A673 (cell line): Measurements from ENCODE around the gene NAV2. TPM values are rescaled to one million over a fixed set of nuclear protein-coding genes. Genes with fewer than 3 reads are reported as not detected.

Experiments
- BruUV-seq: library from RNA; stranded (reverse); fragments of 400-500 nt; replicated peaks from 2 replicates; lab custom pipeline; 2021; lab: Mats Ljungman, UMichigan
- CTCF ChIA-PET: fragments of 300-600 bp; sonication (Branson Sonifier 250); formaldehyde crosslinking; loops from one replicate; lab custom pipeline; 2022; ENCODE audit warnings: antibody characterized with exemption; lab: Charles Lee
- POLR2A ChIA-PET: fragments of 300-600 bp; sonication (Branson Sonifier 250); formaldehyde crosslinking; loops from one replicate; lab custom pipeline; 2022; ENCODE audit warnings: antibody characterized with exemption; ENCODE audit not compliant: low non-redundant PET; lab: Charles Lee
- DNase-seq: peaks from one replicate; pipeline ENCODE4 v3.0.0-alpha.2; 2015; ENCODE audit warnings: low spot score
- H3K27ac ChIP-seq: fragments of 200-600 bp; sonication (generic); 2 replicates; pipeline ENCODE4 v1.5.1; 2016; ENCODE audit warnings: mixed run types, low read depth, mild to moderate bottlenecking, mixed read lengths, antibody characterized with exemption, low read length; ENCODE audit not compliant: poor library complexity, severe bottlenecking
- H3K27me3 ChIP-seq: fragments of 200-600 bp; sonication (generic); replicated peaks from 2 replicates; pipeline ENCODE4 v1.6.1; 2017; ENCODE audit warnings: mixed run types, low read depth, mild to moderate bottlenecking, mixed read lengths, antibody characterized with exemption, low read length; ENCODE audit not compliant: insufficient read depth, poor library complexity
- H3K36me3 ChIP-seq: fragments of 200-600 bp; sonication (generic); 2 replicates; pipeline ENCODE4 v1.6.1; 2016; ENCODE audit warnings: mixed run types, mild to moderate bottlenecking, mixed read lengths, antibody characterized with exemption, low read length; ENCODE audit not compliant: insufficient read depth, poor library complexity, severe bottlenecking
- H3K4me1 ChIP-seq: fragments of 200-600 bp; sonication (generic); 2 replicates; pipeline ENCODE4 v1.6.1; 2017; ENCODE audit warnings: mixed run types, mild to moderate bottlenecking, mixed read lengths, antibody characterized with exemption, low read length; ENCODE audit not compliant: insufficient read depth, poor library complexity, severe bottlenecking
- H3K4me3 ChIP-seq: fragments of 200-600 bp; sonication (generic); 2 replicates; pipeline ENCODE4 v1.5.1; 2016; ENCODE audit warnings: low read depth, mixed run types, mild to moderate bottlenecking, mixed read lengths, low read length; ENCODE audit not compliant: poor library complexity, severe bottlenecking
- H3K9me3 ChIP-seq: fragments of 200-600 bp; sonication (generic); 2 replicates; pipeline ENCODE4 v1.6.1; 2016; ENCODE audit warnings: mixed run types, low read depth, mild to moderate bottlenecking, mixed read lengths, antibody characterized with exemption, low read length; ENCODE audit not compliant: poor library complexity, severe bottlenecking
- EZH2 ChIP-seq: fragments of 200-600 bp; sonication (generic); IDR thresholded peaks from 2 replicates; pipeline ENCODE4 v1.6.1; 2017; ENCODE audit warnings: borderline replicate concordance, low read depth, mild to moderate bottlenecking, mixed read lengths, antibody characterized with exemption, low read length; ENCODE audit not compliant: poor library complexity, severe bottlenecking
- intact Hi-C: fragments of 100-400 bp; cut with micrococcal nuclease; formaldehyde crosslinking; loops from one replicate; pipeline ENCODE4 v1.10.0; 2022; ENCODE audit not compliant: unreplicated experiment
- total RNA-seq: library from RNA; stranded (reverse); gene quantifications from 2 replicates; pipeline ENCODE4 v1.2.3, GENCODE V29; 2021
- TF ChIP-seq, protein P1 (sequence below): fragments of 300-800, 200-600 bp; sonication (generic); conservative IDR thresholded peaks from 2 replicates; pipeline ENCODE4 v1.5.1; 2017; ENCODE audit warnings: low read depth, mild to moderate bottlenecking, antibody characterized with exemption, low read length, moderate library complexity, mixed read lengths

Gene NAV2
- total RNA-seq, 1 experiment from 2014 or later = not detected

DNA sequence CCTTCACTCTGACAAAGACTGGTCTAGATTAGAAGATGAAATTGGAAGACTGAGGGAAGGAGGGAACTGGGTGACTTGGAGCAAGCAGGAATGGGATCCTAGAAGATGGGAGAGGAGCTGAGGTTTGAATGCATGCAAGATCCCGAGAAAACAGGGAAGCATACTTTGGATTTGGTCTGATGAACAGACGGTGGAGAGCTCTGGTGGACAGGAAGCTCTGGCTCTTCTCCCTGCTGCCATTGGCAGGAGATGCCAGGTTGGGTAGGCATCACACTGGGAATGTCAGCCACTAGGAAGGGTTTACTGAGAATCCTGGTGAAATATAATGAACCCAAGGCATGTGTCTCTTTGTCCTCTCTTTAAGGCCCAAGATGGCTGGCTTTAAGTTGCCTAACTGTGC lies 16.5 kb downstream of the NAV2 start:
- Histone ChIP-seq H3K36me3 (no peaks in the 10 kb centered on the region), H3K9me3 (no peaks in the 10 kb centered on the region), H3K27ac (no peak overlapping the region), H3K4me3 (no peak overlapping the region), H3K27me3 (no peaks in the 10 kb centered on the region), H3K4me1 (no peaks in the 10 kb centered on the region)
- POLR2A ChIA-PET = interaction anchor here (0.5 kb wide), 1 partner anchor 52 kb away, joined by 4 read pairs; no protein-coding TSS in a partner anchor
- no TSS peak for BruUV-seq
- DNase-seq = no peak
- TF ChIP-seq, protein P1, sequence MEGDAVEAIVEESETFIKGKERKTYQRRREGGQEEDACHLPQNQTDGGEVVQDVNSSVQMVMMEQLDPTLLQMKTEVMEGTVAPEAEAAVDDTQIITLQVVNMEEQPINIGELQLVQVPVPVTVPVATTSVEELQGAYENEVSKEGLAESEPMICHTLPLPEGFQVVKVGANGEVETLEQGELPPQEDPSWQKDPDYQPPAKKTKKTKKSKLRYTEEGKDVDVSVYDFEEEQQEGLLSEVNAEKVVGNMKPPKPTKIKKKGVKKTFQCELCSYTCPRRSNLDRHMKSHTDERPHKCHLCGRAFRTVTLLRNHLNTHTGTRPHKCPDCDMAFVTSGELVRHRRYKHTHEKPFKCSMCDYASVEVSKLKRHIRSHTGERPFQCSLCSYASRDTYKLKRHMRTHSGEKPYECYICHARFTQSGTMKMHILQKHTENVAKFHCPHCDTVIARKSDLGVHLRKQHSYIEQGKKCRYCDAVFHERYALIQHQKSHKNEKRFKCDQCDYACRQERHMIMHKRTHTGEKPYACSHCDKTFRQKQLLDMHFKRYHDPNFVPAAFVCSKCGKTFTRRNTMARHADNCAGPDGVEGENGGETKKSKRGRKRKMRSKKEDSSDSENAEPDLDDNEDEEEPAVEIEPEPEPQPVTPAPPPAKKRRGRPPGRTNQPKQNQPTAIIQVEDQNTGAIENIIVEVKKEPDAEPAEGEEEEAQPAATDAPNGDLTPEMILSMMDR = no peak
- TF ChIP-seq EZH2 = no peak
- CTCF ChIA-PET = no interaction called here
- intact Hi-C loops = no loop called here

DNA sequence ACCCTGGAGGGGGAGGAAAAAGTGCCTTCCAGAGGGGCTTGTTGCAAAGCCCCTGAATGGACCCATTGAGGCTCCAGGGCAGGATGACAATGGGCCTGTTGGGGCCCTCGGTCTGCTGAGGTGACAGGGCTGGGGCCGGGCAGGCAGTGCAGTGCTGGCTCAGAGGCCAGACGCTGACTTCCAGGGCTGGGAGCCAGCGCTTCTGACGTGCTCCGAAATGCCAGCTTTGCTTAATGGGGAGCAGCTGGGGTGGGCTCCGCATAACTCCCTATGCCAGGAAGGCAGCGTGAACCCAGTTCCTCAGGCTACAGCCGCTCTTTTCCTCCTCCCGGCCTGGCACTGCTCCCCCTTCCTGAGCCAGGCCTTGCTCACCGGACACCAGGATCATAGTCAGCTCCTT lies 17.7 kb downstream of the NAV2 start:
- Histone ChIP-seq H3K4me1 (no peaks in the 10 kb centered on the region), H3K27me3 (no peaks in the 10 kb centered on the region), H3K36me3 (no peaks in the 10 kb centered on the region), H3K4me3 (no peak overlapping the region), H3K9me3 (no peaks in the 10 kb centered on the region), H3K27ac (no peak overlapping the region)
- intact Hi-C loops = no loop called here
- DNase-seq = no peak
- TF ChIP-seq, protein P1 = no peak
- TF ChIP-seq EZH2 = no peak
- POLR2A ChIA-PET = no interaction called here
- CTCF ChIA-PET = no interaction called here
- no TSS peak for BruUV-seq

DNA sequence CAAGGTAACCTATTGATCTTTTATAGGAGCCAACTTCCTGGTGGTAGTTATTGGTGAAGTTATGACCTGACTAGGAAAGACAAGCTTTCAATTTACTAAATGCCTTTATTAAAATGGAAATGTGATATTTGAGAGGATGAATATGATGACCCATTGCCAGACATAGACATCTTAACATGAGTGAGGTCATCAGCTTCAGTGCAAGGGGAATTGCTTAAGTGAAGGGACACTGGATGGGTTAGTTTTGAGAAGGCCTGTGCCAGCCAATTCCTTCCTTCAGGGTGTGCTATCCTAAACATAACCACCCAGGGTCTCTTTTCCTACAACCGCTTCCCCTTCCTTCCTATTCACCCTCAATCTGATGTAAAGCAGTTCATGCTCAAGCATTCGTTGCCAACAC lies 21.5 kb downstream of the NAV2 start:
- Histone ChIP-seq H3K4me3 (no peak overlapping the region), H3K4me1 (no peaks in the 10 kb centered on the region), H3K27ac (no peak overlapping the region), H3K9me3 (no peaks in the 10 kb centered on the region), H3K27me3 (peaks cover 3% of the 10 kb centered on the region), H3K36me3 (no peaks in the 10 kb centered on the region)
- DNase-seq = no peak
- intact Hi-C loops = no loop called here
- no TSS peak for BruUV-seq
- CTCF ChIA-PET = no interaction called here
- TF ChIP-seq EZH2 = no peak
- TF ChIP-seq, protein P1 = no peak
- POLR2A ChIA-PET = no interaction called here
